Measurements from ENCODE around the gene TMEM176B.
"Not testable (repeated sequence)": the region's sequence is repeated elsewhere in the genome, so short reads cannot be mapped to it uniquely, and the experiment has no call there.

The TMEM176B gene

DNA sequence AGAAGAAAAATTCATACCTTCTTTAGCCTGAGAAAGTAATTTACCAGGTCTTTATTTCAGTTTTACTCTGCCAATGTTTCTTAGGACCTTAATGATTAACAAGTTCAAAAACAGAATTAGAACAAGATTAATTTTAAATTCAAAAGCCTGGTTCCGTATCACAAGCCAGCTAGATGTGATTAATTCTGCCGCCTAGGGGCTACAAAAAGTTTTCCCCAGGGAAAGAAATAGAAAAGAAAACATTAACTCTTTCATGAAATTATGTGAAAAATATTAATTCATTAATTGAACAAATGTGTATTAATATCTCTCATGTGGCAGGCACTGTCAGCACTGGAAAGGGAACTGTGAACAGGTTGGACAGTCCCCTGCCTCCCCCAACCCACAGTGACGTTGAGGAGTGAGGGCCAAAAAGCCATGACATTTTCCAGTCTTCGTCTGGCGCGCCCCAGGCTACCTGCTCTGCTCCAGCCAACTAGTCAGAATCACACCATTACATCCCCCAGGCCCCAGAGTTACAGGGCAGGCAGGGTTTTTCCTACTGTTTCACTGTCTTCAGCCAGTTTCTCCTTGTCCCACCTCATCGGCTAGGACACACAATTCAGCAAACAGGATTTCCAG is 20.5 kb upstream of the TMEM176B start:
- DNase-seq, result no peak

DNA sequence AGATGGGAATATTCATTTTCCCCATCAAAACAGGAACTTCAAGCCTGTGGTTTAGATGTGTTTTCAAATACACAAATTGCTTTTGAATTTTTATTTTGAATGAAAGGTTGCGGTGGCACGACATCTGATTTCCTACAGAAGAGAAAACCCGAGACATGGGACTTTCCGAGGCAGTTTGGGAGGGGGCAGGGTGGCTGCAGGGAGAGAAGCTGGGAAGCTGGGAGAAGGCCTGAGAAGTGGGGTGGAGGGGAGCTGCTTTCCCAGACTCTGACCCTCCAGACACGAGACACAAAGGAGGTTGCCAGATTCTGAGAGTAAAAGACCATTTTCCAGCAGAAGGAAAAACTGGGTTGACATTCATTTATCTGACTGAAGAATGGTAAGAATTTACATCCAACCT is 20.0 kb upstream of the TMEM176B start:
- no peak for DNase-seq

GRCh38 chr7:150818971-150819370 is 18.8 kb upstream of the TMEM176B start:
- DNase-seq, result no peak

DNA sequence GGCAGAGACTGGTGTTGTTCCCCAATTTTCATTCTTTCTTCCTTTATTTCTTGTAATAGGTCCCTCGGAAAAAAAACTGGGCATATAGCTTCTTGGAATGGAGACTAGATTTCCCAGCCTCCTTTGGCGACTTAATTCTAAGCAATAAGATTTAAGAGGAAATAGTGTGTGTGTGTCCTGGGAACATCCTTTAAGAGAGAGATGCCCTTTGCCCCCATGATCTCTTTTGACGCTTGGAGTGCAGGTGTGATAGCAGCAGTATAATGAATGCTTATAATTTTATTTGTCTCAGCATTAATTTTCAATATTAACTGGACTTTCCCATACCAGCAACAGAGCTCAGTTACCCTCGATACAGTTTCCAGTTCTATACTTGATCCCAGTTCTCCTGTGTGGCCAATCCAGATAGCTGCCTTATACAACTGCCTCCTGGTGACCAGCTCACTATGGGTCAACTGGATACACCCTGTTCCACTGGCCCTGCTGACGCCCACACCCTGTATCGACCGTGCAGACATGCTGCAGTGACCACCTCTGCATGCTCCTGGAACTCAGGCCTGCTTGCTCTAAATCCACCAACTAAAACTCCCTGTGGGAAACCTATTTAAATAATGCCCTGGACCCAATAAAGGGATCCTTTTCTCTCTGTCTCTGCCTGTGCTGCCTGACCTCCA is 14.3 kb upstream of the TMEM176B start:
- DNase-seq, result no peak

- not testable (repeated sequence) for DNase-seq
Observed at GRCh38 chr7:150807616-150808438, 7.7 kb upstream of the TMEM176B start.

- DNase-seq, result no peak
Observed at GRCh38 chr7:150806863-150807262, 6.7 kb upstream of the TMEM176B start.

DNA sequence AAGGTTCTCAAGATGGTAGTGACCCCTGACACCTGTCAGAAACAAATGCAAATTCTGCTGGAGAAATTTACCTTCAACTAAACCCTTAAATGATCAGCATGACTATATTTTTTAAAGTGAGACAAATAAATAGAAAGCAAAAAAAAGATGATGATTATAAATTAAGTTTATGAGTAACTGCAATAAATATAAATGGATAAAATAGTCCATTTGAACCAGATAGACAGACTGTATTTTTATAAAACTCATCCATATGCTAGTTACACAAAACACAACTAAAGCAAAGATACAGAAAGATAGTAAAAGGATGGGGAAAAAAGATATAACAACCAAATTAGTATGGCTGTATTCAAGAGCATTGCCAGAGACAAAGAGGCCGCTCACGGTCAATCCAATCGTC is 6.3 kb upstream of the TMEM176B start:
- no peak for DNase-seq

- no peak for DNase-seq
Observed at GRCh38 chr7:150805864-150806263, 5.7 kb upstream of the TMEM176B start.

DNA sequence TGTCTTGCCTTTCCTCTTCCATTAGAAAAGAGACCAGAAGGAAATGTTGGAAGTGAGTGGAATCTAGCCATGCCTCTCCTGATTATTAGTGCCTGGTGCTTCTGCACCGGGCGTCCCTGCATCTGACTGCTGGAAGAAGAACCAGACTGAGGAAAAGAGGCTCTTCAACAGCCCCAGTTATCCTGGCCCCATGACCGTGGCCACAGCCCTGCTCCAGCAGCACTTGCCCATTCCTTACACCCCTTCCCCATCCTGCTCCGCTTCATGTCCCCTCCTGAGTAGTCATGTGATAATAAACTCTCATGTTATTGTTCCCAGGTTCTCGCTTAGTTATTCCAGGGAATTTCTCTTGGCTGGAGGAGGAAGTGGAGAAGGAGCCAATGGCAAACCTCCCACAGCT is 4.6 kb upstream of the TMEM176B start:
- no peak for DNase-seq

DNA sequence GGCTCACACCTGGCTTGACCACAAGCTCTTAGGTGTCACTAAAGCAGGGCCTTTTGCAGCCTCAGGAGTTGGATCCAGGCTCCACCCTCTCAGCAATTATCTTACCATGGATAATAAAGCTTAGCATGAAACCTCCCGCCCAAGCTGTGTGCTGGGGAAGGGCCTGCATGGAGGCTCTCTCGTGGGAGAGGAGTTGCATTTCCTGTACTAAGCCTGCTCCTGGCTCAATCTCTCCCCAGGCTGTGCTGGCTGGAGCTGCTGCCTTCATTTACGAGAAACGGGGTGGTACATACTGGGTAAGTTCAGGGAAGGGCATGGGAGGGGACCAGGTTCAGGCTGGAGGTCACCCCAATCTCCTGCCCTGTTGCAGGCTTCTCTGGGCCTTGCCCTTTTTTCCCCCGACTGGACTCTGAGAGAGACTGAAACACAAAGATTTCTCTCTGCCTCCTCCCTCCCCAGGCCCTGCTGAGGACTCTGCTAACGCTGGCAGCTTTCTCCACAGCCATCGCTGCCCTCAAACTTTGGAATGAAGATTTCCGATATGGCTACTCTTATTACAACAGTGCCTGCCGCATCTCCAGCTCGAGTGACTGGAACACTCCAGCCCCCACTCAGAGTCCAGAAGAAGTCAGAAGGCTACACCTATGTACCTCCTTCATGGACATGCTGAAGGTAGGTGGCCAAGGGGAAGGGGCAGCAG is 3.1 kb upstream of the TMEM176B start:
- DNase-seq, result no peak

- DNase-seq, result no peak
Observed at GRCh38 chr7:150801946-150802771, 2.0 kb upstream of the TMEM176B start.

GRCh38 chr7:150801242-150801945 is 1.2 kb upstream of the TMEM176B start:
- DNase-seq, result no peak

- no peak for DNase-seq
Observed at GRCh38 chr7:150800581-150801241, 547 bp upstream of the TMEM176B start, which contains the start of gene TMEM176A. TSS of gene TMEM176A (plus strand) at chr7:150800769. CDS start at chr7:150801551, 782 bp downstream.

- no peak for DNase-seq
Observed at GRCh38 chr7:150799156-150799555, 1.0 kb downstream of the TMEM176B start.

DNA sequence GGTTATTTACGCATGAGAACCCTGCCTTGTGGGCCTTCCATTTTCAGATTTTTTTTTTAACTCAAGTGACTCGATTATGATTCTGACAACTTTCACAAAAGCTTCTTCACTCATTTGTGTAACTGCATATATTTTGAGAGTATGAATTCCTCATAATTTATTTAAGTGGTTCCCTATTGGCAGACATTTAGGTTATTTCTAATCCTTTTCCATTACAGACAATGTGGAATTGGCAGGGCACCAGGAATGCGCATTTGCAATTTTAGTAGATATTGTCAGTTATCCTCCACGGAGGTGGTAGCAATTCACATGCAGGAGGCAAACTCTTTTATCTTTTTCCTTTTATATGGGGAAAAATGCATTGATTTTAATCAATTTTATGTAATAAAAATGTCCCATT is 2.5 kb downstream of the TMEM176B start:
- peak; percentile 16 for DNase-seq

- DNase-seq, result no peak
Observed at GRCh38 chr7:150793569-150794238, 6.5 kb downstream of the TMEM176B start.

DNA sequence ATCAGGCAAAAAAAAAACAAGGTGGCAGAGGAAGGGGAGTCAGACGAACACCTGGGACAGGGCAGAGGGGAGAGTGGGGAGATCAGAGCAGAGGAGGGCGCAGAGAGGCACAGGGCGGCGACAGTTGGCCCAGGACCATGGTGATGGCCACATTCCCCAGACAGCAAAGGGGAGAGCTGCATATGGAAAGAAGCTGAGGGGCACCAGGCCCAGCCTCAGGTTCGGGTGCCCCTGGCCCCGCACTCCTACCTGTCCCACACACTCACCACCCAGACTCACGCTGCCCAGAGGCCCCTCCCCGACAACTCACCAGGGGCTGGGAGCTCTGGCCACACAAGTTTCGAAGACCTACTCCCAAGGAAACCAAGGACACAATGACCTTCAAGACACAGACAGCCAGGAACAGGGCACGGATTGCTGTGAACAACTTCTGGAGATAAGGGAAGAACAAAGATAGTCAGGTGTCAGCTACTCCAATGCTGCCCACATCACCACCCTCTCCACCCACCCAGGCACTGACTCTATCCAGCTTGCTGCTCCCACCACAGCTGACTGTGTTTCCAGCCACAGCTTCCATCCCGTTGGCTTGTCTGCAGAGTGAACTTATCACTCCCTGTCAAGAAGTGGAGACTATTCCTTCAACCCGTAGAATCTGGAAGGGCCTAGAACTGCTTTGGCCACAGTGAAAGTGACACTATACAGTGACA is 8.3 kb downstream of the TMEM176B start:
- DNase-seq, result no peak

DNA sequence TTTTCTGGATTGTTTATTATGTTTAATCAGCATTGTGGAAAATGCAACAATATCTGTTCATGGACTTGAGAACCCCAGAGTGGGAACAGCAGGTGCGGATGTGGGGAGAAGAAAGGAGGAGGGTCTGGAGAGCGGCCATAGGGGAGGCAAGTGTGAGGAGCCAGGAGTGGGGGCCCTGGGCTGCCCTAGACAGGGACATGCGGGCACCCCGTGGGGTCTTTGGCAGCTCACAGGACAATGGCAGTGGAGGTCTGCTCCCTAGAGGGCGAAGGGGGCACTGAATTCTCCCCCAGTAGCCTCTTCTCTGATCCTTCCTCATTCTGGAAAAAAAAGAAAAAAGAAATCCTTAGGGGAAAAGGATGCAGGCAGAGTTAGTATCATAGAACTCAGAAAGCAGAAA is 8.9 kb downstream of the TMEM176B start:
- no peak for DNase-seq

- DNase-seq, result no peak
Observed at GRCh38 chr7:150790416-150791075, 9.6 kb downstream of the TMEM176B start.
